Heart left ventricle (tissue), 16 donors: ENCODE data around the gene ERMN. TPM values are rescaled to one million over a fixed set of nuclear protein-coding genes. Genes with fewer than 3 reads are reported as not detected.
"Not testable (repeated sequence)": the region's sequence is repeated elsewhere in the genome, so short reads cannot be mapped to it uniquely, and the experiment has no call there.

Experiments used
- ATAC-seq, 4 donors: fragments of 200-7000 bp; cut with Tn5 transposase; one replicate each; pipeline ENCODE4 v1.9.1; 2020 to 2022; ENCODE audit warnings: moderate library complexity in 4 of 4, mild to moderate bottlenecking in 3 of 4, moderate number of reproducible peaks in 1 of 4
- DNase-seq, 5 donors: peaks; one replicate each; pipeline ENCODE4 v3.0.0-alpha.2; 2020
- H3K27ac ChIP-seq, 12 donors: fragments of 200-600 bp; sonication (generic) in 4 of 12; one replicate each; pipeline versions ENCODE4 v1.5.0 to v1.8.0; 2016 to 2022; ENCODE audit warnings: mild to moderate bottlenecking in 2 of 12
- H3K27me3 ChIP-seq, 9 donors: fragments of 200-600 bp; sonication (generic) in 2 of 9; one replicate each; pipeline versions ENCODE4 v1.5.1 to v1.8.0; 2016 to 2022; ENCODE audit warnings: mild to moderate bottlenecking in 3 of 9
- H3K36me3 ChIP-seq, 9 donors: fragments of 200-600 bp; sonication (generic) in 2 of 9; one replicate each; pipeline versions ENCODE4 v1.5.0 to v1.8.0; 2018 to 2022; ENCODE audit warnings: mild to moderate bottlenecking in 2 of 9
- H3K4me1 ChIP-seq, 12 donors: fragments of 200-600 bp; sonication (generic) in 4 of 12; one replicate each; pipeline versions ENCODE4 v1.5.0 to v1.8.0; 2016 to 2022; ENCODE audit warnings: mild to moderate bottlenecking in 3 of 12
- H3K4me3 ChIP-seq, 12 donors: fragments of 200-600 bp; sonication (generic) in 4 of 12; one replicate each; pipeline versions ENCODE4 v1.5.0 to v1.8.0; 2017 to 2022; ENCODE audit warnings: mild to moderate bottlenecking in 9 of 12, moderate library complexity in 4 of 12
- H3K9me3 ChIP-seq, 12 donors: fragments of 200-600 bp; sonication (generic) in 4 of 12; one replicate each; pipeline versions ENCODE4 v1.5.0 to v1.8.0; 2016 to 2022; ENCODE audit warnings: mild to moderate bottlenecking in 1 of 12
- POLR2A ChIP-seq, 2 donors: fragments of 450-650 bp; IDR thresholded peaks; one replicate each; pipeline ENCODE4 v1.6.1; 2017; ENCODE audit warnings: antibody characterized with exemption in 2 of 2, mild to moderate bottlenecking in 2 of 2, moderate library complexity in 2 of 2
- WGBS, 4 donors: extraction: QIAGEN DNeasy Blood & Tissue Kit in 2 of 4; methylation state at CpG; one replicate each; pipeline versions ENCODE4 v1.1.5 to v1.1.7; 2013 to 2018; 5-methylcytosine and 5-hydroxymethylcytosine counted together
- intact Hi-C, 10 donors: fragments of 100-400 bp; cut with DNase I; formaldehyde crosslinking; loops; one replicate each; pipeline versions ENCODE4 v1.11.1 to v1.14.2; 2022
- polyA plus RNA-seq, 2 donors: library from polyadenylated mRNA; stranded (reverse); fragments of 200-250 nt; gene quantifications; one replicate each; pipeline ENCODE4 v1.2.3, GENCODE V29; 2013
- total RNA-seq, 9 donors: library from RNA; depleted of rRNA in 2 of 9; stranded (reverse); fragments of >200 nt in 2 of 9; fragmentation: NEBNext Ultra II Directional in 3 of 9; extraction: Animal tissue kit (Norgen Biotek cat#: 25700) in 3 of 9; gene quantifications; one replicate each; pipeline versions ENCODE4 v1.1.0 to v1.2.4, GENCODE V29; 2016 to 2023
- TF ChIP-seq, protein P1 (sequence below), 12 donors: fragments of 200-600 bp; sonication (generic) in 4 of 12; IDR thresholded peaks; one replicate each; pipeline versions ENCODE4 v1.5.0 to v1.8.0; 2018 to 2022; ENCODE audit warnings: antibody characterized with exemption in 12 of 12, mild to moderate bottlenecking in 5 of 12
- donor health status: ischemic (EF 13 %, LVEDD 7.1; RV severe dilation, severe dysfunction).
- donor health status: healthy with polysubstance abuse.
- donor health status: DM: no; HTN: yes; CAD: no.
- donor health status: DM: no; HTN: no; CAD: no.
- donor health status: ischemic (EF 25% LVEDD 6.9; RV normal size, moderate dysfunction).
- donor health status: ischemic (EF 25% LVEDD 5.7; RV mildly dilated, moderate dysfunction).
- donor health status: healthy.
- donor health status: DM: yes; HTN: yes; CAD: no.
- donor health status: ischemic (EF 35%, LVEDD 5.7; RV mildly dilated, moderate dysfunction).
- donor health status: nonischemic (EF 11% LVEDD 7.7; RV severe dilation, severe dysfunction).
- donor health status: DM: yes; HTN: yes; CAD: no.
- donor health status: PGD.
- donor health status: ischemic (EF 29% LVEDD 5.4; RV normal size, mild dysfunction).
- donor health status: nonischemic (EF 23%, LVEDD 6.1; RV moderate dilation, normal function).

Gene ERMN
- total and polyA plus RNA-seq, 11 donors: 0.05 to 1.1 (median 0.08) TPM; not detected in 6

GRCh38 chr2:157345647-157346389 is 20.2 kb upstream of the ERMN start:
- H3K9me3 ChIP-seq: peaks cover 0 to 5% (median 0%) of the 10 kb centered on the region in 12 donors
- no peaks in the 10 kb centered on the region for H3K27me3 ChIP-seq
- H3K36me3 ChIP-seq: no peaks in the 10 kb centered on the region
- TF ChIP-seq, protein P1, sequence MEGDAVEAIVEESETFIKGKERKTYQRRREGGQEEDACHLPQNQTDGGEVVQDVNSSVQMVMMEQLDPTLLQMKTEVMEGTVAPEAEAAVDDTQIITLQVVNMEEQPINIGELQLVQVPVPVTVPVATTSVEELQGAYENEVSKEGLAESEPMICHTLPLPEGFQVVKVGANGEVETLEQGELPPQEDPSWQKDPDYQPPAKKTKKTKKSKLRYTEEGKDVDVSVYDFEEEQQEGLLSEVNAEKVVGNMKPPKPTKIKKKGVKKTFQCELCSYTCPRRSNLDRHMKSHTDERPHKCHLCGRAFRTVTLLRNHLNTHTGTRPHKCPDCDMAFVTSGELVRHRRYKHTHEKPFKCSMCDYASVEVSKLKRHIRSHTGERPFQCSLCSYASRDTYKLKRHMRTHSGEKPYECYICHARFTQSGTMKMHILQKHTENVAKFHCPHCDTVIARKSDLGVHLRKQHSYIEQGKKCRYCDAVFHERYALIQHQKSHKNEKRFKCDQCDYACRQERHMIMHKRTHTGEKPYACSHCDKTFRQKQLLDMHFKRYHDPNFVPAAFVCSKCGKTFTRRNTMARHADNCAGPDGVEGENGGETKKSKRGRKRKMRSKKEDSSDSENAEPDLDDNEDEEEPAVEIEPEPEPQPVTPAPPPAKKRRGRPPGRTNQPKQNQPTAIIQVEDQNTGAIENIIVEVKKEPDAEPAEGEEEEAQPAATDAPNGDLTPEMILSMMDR (IDR thresholded peaks at IDR 0.05): no peak
- TF ChIP-seq POLR2A (IDR thresholded peaks at IDR 0.05): no peak
- WGBS, 4 donors: 70 to 78% (median 73%) methylated on average over 2 of the region's 2 CpGs
- intact Hi-C loops: loop anchor here in 1 of 10 donors (10.0 kb wide), 1 partner anchor 139 kb away; no protein-coding TSS in a partner anchor
- no peak for ATAC-seq
- H3K27ac ChIP-seq: no peak overlapping the region
- DNase-seq: no peak
- no peak overlapping the region for H3K4me3 ChIP-seq
- H3K4me1 ChIP-seq: no peaks in the 10 kb centered on the region

DNA sequence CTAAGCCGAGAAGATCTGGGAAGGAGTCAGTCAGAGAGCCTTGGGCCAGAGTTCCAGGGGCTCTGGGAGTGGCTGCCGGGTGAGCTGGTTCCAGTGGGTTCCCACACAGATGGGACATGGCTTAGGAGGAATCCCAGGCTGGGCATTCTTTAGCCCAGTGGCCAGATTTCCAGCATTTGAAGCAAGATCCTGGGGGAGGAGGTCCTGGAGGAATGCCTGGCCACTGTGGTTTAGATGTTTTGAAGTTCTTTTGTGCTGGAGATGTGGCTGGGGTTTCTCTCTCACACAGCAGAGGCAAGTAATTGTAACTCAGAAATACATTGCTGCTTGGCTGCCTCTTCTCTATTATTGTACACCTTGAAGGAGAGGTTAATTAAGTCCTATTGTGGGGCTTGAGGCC is 15.8 kb upstream of the ERMN start:
- not testable (repeated sequence) for H3K4me1 ChIP-seq, ATAC-seq, H3K27me3 ChIP-seq, H3K9me3 ChIP-seq, H3K36me3 ChIP-seq, H3K4me3 ChIP-seq, H3K27ac ChIP-seq, DNase-seq
- intact Hi-C loops: loop anchor here in 1 of 10 donors (10.0 kb wide), 1 partner anchor 143 kb away; no protein-coding TSS in a partner anchor
- WGBS, 4 donors: 86 to 100% (median 91%) methylated on average over 2 of the region's 2 CpGs

- intact Hi-C loops: loop anchor here in 4 of 10 donors (5.0 to 10.0 kb wide), 3 partner anchors 38 to 155 kb away; no protein-coding TSS in a partner anchor
These were observed 14.5 kb upstream of the ERMN start for GRCh38 chr2:157339965-157340655.

DNA sequence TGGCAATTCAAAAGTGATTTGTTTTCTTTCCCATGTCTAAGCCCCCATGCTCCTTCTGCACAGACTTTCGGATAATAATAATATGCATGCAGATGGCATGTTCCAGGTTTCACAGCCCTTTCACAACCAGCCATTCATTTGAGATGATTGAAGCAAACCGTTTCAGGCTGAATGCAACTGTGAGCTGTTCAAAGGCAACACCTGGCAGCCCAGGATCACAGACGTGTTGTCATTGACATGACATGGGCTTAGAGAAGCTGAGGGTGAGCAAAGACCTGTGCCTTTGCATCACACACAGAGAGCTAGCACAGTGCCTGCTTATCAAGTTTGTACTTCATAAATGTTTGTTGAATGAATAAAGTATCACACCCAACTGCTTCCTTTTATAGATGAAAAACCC is 12.4 kb upstream of the ERMN start:
- H3K4me3 ChIP-seq: no peak overlapping the region
- WGBS, 4 donors: 65 to 81% (median 75%) methylated on average over 3 of the region's 3 CpGs

More at GRCh38 chr2:157339965-157340655, 14.5 kb upstream of the ERMN start:
- Histone ChIP-seq H3K27me3 (no peaks in the 10 kb centered on the region), H3K9me3 (peaks cover 0 to 5% (median 0%) of the 10 kb centered on the region in 12 donors), H3K4me3 (no peak overlapping the region), H3K4me1 (no peaks in the 10 kb centered on the region), H3K27ac (no peak overlapping the region), H3K36me3 (no peaks in the 10 kb centered on the region)
- no peak for TF ChIP-seq POLR2A (IDR thresholded peaks at IDR 0.05)
- TF ChIP-seq, protein P1 (IDR thresholded peaks at IDR 0.05): no peak
- no peak for DNase-seq
- 79 to 89% (median 82%) methylated on average over 4 of the region's 4 CpGs for WGBS, 4 donors
- ATAC-seq: no peak

More for the DNA sequence above, 12.4 kb upstream of the ERMN start:
- Histone ChIP-seq H3K27ac (no peak overlapping the region), H3K9me3 (no peaks in the 10 kb centered on the region), H3K4me1 (no peaks in the 10 kb centered on the region), H3K27me3 (no peaks in the 10 kb centered on the region), H3K36me3 (no peaks in the 10 kb centered on the region)
- TF ChIP-seq, protein P1 (IDR thresholded peaks at IDR 0.05): no peak
- TF ChIP-seq POLR2A (IDR thresholded peaks at IDR 0.05): no peak
- DNase-seq (no peak), ATAC-seq (no peak)
- intact Hi-C loops: loop anchor here in 3 of 10 donors (5.0 to 10.0 kb wide), 3 partner anchors 36 to 157 kb away; no protein-coding TSS in a partner anchor
